Neural cell (in vitro differentiated cells): ENCODE results near the gene EN2. TPM values are rescaled to one million over a fixed set of nuclear protein-coding genes. Genes with fewer than 3 reads are reported as not detected.

Experiments used
- H2AFZ ChIP-seq: fragments of 200-600, 300-800 bp; sonication (generic), shearing (Covaris generic); 2 replicates; pipeline ENCODE4 v1.6.0; 2014; ENCODE audit warnings: low read depth, mild to moderate bottlenecking, antibody characterized with exemption, low read length, moderate library complexity
- H3F3A ChIP-seq: fragments of 200-600 bp; shearing (Covaris generic); 2 replicates; pipeline ENCODE4 v1.6.1; 2016; ENCODE audit warnings: mild to moderate bottlenecking, moderate library complexity, mixed read lengths, antibody characterized with exemption, low read length; ENCODE audit not compliant: insufficient read depth, poor library complexity, severe bottlenecking
- H3K27ac ChIP-seq: fragments of 200-600, 300-800 bp; sonication (generic), shearing (Covaris generic); 2 replicates; pipeline ENCODE4 v1.5.1; 2014; ENCODE audit warnings: mild to moderate bottlenecking, low read length, moderate library complexity
- H3K27me3 ChIP-seq: fragments of 300-800, 200-600 bp; sonication (generic), shearing (Covaris generic); 2 replicates; pipeline ENCODE4 v1.6.0; 2014; ENCODE audit warnings: mild to moderate bottlenecking, low read depth, low read length, moderate library complexity; ENCODE audit not compliant: insufficient read depth
- H3K36me3 ChIP-seq: fragments of 300-800, 200-600 bp; sonication (generic), shearing (Covaris generic); 2 replicates; pipeline ENCODE4 v1.5.1; 2014; ENCODE audit warnings: mild to moderate bottlenecking, antibody characterized with exemption, low read length, moderate library complexity; ENCODE audit not compliant: insufficient read depth
- H3K4me2 ChIP-seq: fragments of 300-800, 200-600 bp; sonication (generic), shearing (Covaris generic); 2 replicates; pipeline ENCODE4 v1.6.0; 2014; ENCODE audit warnings: mild to moderate bottlenecking, low read length
- H3K4me3 ChIP-seq: fragments of 300-800, 200-600 bp; sonication (generic), shearing (Covaris generic); 2 replicates; pipeline ENCODE4 v1.5.1; 2014; ENCODE audit warnings: mild to moderate bottlenecking, low read length, moderate library complexity
- H3K79me2 ChIP-seq: fragments of 200-600 bp; shearing (Covaris generic); replicated peaks from 2 replicates; pipeline ENCODE4 v1.6.0; 2014; ENCODE audit warnings: mild to moderate bottlenecking, low read length, moderate library complexity; ENCODE audit not compliant: insufficient read depth
- H3K9ac ChIP-seq: fragments of 300-800, 200-600 bp; sonication (generic), shearing (Covaris generic); 2 replicates; pipeline ENCODE4 v1.6.1; 2016; ENCODE audit warnings: mild to moderate bottlenecking, low read length, mixed read lengths
- H3K9me2 ChIP-seq: fragments of 200-600 bp; shearing (Covaris generic); 2 replicates; pipeline ENCODE4 v1.6.1; 2016; ENCODE audit warnings: mild to moderate bottlenecking, low read length, mixed read lengths; ENCODE audit not compliant: insufficient read depth
- H3K9me3 ChIP-seq: fragments of 200-600, 300-800 bp; sonication (generic), shearing (Covaris generic); 2 replicates; pipeline ENCODE4 v1.6.1; 2016; ENCODE audit warnings: mild to moderate bottlenecking, mixed run types, low read length, moderate library complexity, mixed read lengths
- H4K20me1 ChIP-seq: fragments of 200-600 bp; shearing (Covaris generic); 2 replicates; pipeline ENCODE4 v1.6.1; 2016; ENCODE audit warnings: mild to moderate bottlenecking, mixed run types; ENCODE audit not compliant: insufficient read depth
- EP300 ChIP-seq: fragments of 450-650 bp; conservative IDR thresholded peaks from 2 replicates; pipeline ENCODE4 v1.6.1; 2014; ENCODE audit warnings: antibody characterized with exemption, mild to moderate bottlenecking, moderate library complexity; ENCODE audit not compliant: poor library complexity, severe bottlenecking
- EZH2 ChIP-seq: fragments of 200-600, 300-800 bp; shearing (Covaris generic), sonication (generic); IDR thresholded peaks from 2 replicates; pipeline ENCODE4 v1.6.1; 2014; ENCODE audit warnings: antibody characterized with exemption, low read length, borderline replicate concordance, mild to moderate bottlenecking; ENCODE audit not compliant: insufficient read depth, poor library complexity, severe bottlenecking
- MXI1 ChIP-seq: fragments of 450-650 bp; conservative IDR thresholded peaks from 2 replicates; pipeline ENCODE4 v1.6.1; 2014; ENCODE audit warnings: antibody characterized with exemption, mild to moderate bottlenecking; ENCODE audit not compliant: poor library complexity, severe bottlenecking
- POLR2AphosphoS5 ChIP-seq: IDR thresholded peaks from 2 replicates; pipeline ENCODE4 v1.6.1; 2012
- RAD21 ChIP-seq: fragments of 450-650 bp; conservative IDR thresholded peaks from 2 replicates; pipeline ENCODE4 v1.6.1; 2014; ENCODE audit warnings: antibody characterized with exemption, mild to moderate bottlenecking, moderate library complexity
- SMC3 ChIP-seq: fragments of 450-650 bp; conservative IDR thresholded peaks from 2 replicates; pipeline ENCODE4 v1.6.1; 2014; ENCODE audit warnings: antibody characterized with exemption, mild to moderate bottlenecking, moderate library complexity; ENCODE audit not compliant: poor library complexity
- TAF1 ChIP-seq: IDR thresholded peaks from 2 replicates; pipeline ENCODE4 v1.6.1; 2012; ENCODE audit warnings: low read depth
- polyA plus RNA-seq: library from polyadenylated mRNA; depleted of rRNA; stranded (reverse); fragments of >200 nt; gene quantifications from 2 replicates; pipeline ENCODE4 v1.2.3, GENCODE V29; 2014
- TF ChIP-seq, protein P1 (sequence below): IDR thresholded peaks from 2 replicates; pipeline ENCODE4 v1.6.1; 2012; ENCODE audit warnings: borderline replicate concordance
- TF ChIP-seq, protein P2 (sequence below): fragments of 450-650 bp; IDR thresholded peaks from 2 replicates; pipeline ENCODE4 v1.5.1; 2014; ENCODE audit warnings: antibody characterized with exemption, mild to moderate bottlenecking, moderate library complexity; ENCODE audit not compliant: poor library complexity, severe bottlenecking

The EN2 gene
- polyA plus RNA-seq, 1 donor from 2014 or later = not detected

DNA sequence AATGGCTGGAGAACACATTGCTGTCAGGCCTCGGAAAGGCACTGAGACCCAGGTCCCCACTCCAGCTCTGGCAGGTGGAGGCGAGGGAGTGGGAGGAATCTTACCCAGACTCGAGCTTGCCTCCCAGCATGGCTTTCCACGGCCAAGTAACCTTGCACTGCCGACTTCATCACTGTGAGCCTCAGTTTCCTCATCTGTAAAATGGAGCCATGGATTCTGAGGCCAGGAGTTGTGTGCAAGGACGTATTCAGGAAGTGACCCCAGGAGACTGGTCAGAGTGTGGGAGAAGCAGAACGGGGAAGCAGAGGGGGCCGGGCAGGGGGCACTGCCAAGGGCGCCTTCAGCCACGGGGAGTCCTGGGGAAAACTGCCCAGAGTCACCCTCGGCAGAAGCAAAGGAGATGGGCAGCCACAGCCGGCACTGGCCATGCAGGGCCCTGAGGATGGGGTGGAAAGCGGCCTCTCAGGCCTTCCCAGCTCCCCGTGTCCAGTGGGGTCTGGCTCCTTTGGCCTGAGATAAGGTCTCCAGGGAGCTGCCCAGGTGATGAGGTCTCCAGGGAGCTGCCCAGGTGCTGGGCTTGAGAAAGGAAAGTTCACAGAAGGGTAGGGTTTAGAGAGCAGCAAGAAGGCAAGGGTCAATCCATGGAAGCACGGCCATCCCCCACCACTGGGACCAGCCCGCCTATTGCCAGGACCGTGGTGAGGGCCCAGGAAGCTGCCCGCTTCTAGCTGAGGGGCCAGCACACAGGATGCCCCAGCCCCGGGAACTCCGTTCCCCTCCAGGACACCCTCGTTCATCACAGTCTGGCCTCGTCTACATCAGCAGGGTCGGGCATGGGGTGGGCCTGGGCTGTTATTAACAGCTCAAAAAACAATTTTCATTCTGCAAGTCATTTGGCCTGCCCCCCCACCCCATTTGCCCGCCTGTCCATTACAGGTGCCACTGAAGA is 34.3 kb upstream of the EN2 start:
- H3K79me2 ChIP-seq = no peaks in the 10 kb centered on the region
- no peaks in the 10 kb centered on the region for H3K27me3 ChIP-seq
- H3K4me3 ChIP-seq = no peak overlapping the region
- no peaks in the 10 kb centered on the region for H3K36me3 ChIP-seq
- no peaks in the 10 kb centered on the region for H4K20me1 ChIP-seq
- no peaks in the 10 kb centered on the region for H3F3A ChIP-seq
- H2AFZ ChIP-seq = no peak overlapping the region
- no peak for TF ChIP-seq RAD21
- no peak for TF ChIP-seq EZH2
- TF ChIP-seq POLR2AphosphoS5 = no peak
- TF ChIP-seq, protein P1, sequence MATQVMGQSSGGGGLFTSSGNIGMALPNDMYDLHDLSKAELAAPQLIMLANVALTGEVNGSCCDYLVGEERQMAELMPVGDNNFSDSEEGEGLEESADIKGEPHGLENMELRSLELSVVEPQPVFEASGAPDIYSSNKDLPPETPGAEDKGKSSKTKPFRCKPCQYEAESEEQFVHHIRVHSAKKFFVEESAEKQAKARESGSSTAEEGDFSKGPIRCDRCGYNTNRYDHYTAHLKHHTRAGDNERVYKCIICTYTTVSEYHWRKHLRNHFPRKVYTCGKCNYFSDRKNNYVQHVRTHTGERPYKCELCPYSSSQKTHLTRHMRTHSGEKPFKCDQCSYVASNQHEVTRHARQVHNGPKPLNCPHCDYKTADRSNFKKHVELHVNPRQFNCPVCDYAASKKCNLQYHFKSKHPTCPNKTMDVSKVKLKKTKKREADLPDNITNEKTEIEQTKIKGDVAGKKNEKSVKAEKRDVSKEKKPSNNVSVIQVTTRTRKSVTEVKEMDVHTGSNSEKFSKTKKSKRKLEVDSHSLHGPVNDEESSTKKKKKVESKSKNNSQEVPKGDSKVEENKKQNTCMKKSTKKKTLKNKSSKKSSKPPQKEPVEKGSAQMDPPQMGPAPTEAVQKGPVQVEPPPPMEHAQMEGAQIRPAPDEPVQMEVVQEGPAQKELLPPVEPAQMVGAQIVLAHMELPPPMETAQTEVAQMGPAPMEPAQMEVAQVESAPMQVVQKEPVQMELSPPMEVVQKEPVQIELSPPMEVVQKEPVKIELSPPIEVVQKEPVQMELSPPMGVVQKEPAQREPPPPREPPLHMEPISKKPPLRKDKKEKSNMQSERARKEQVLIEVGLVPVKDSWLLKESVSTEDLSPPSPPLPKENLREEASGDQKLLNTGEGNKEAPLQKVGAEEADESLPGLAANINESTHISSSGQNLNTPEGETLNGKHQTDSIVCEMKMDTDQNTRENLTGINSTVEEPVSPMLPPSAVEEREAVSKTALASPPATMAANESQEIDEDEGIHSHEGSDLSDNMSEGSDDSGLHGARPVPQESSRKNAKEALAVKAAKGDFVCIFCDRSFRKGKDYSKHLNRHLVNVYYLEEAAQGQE = no peak
- no peak for TF ChIP-seq EP300
- no peak for TF ChIP-seq TAF1
- TF ChIP-seq SMC3 = no peak
- TF ChIP-seq, protein P2, sequence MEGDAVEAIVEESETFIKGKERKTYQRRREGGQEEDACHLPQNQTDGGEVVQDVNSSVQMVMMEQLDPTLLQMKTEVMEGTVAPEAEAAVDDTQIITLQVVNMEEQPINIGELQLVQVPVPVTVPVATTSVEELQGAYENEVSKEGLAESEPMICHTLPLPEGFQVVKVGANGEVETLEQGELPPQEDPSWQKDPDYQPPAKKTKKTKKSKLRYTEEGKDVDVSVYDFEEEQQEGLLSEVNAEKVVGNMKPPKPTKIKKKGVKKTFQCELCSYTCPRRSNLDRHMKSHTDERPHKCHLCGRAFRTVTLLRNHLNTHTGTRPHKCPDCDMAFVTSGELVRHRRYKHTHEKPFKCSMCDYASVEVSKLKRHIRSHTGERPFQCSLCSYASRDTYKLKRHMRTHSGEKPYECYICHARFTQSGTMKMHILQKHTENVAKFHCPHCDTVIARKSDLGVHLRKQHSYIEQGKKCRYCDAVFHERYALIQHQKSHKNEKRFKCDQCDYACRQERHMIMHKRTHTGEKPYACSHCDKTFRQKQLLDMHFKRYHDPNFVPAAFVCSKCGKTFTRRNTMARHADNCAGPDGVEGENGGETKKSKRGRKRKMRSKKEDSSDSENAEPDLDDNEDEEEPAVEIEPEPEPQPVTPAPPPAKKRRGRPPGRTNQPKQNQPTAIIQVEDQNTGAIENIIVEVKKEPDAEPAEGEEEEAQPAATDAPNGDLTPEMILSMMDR = no peak
- TF ChIP-seq MXI1 = no peak
- H3K9ac ChIP-seq = no peak overlapping the region
- no peak overlapping the region for H3K27ac ChIP-seq
- H3K9me3 ChIP-seq = no peaks in the 10 kb centered on the region
- H3K4me2 ChIP-seq = no peak overlapping the region
- no peaks in the 10 kb centered on the region for H3K9me2 ChIP-seq

DNA sequence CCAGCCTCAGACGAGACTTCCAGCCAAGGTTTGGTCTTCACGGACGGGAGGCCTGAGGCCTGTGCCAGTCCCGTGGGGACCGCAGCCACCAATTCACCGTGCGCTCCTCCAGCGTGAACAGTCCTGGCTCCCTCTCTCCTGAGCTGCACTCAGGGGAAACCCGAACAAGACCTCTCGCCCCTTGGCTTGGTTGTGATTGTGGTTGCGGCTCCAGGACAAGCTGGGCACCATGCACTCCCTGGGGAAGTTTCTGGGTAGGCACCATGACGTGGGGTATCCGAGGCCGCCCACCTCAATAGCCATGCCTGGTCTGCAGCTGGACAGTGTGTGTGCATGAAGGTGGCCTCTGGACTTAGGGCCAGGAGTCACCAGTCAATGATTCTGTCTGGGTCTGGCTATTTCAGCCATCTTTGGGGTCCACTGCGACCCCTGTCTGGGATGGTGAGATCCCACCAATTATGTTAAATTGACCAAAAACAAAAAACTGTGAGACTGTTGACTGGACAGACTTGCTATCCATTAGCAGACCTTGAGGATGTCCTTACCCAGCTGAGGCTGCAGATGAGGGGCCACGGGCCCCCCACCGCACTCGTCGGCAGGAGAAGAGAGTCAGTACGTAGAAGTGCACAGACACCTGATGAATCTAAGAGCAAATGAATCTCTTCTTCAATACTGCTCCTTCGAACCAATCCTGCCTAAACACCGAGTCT is 33.5 kb upstream of the EN2 start:
- Histone ChIP-seq H3K9ac (no peak overlapping the region), H3K27ac (no peak overlapping the region), H3K36me3 (no peaks in the 10 kb centered on the region), H2AFZ (no peak overlapping the region), H3F3A (no peaks in the 10 kb centered on the region), H3K9me2 (no peaks in the 10 kb centered on the region), H3K79me2 (no peaks in the 10 kb centered on the region), H3K4me2 (no peak overlapping the region), H3K4me3 (no peak overlapping the region), H3K9me3 (no peaks in the 10 kb centered on the region), H3K27me3 (no peaks in the 10 kb centered on the region), H4K20me1 (no peaks in the 10 kb centered on the region)
- TF ChIP-seq EZH2 (no peak), EP300 (no peak), TAF1 (no peak), POLR2AphosphoS5 (no peak), RAD21 (no peak), SMC3 (no peak), MXI1 (no peak)
- TF ChIP-seq, protein P1 = no peak
- TF ChIP-seq, protein P2 = no peak
